Activated naive CD4-positive, alpha-beta T cell treated with Interleukin-2 at 50 U/mL for 16 hours (primary cell): ENCODE measurements around the gene NKAIN1.
"Not testable (repeated sequence)": the region's sequence is repeated elsewhere in the genome, so short reads cannot be mapped to it uniquely, and the experiment has no call there.

Experiments
- DNase-seq: peaks from one replicate; pipeline ENCODE4 v3.0.0-alpha.2; 2020

NKAIN1 gene

DNA sequence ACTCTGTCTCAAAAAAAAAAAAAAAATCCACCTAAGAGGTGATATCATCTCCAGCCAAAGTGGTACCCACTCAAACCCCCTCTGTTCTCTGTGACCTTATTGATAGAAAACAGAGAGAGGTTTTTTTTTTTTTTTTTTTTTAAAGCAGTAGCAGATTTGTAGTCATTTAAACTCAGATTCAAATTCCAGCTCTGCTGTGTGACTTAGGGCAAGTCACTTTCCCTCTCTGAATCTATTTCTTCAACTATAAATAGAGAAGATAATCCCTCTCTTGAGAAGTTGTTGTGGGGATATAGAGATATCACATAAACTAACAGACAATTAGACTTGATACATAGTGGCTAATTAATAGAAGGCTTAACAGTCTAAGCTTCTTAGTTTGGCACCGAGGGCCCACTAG lies 48.4 kb downstream of the NKAIN1 start:
- DNase-seq, result no peak

- no peak for DNase-seq
These were observed 49.7 kb downstream of the NKAIN1 start for GRCh38 chr1:31189696-31190674.

DNA sequence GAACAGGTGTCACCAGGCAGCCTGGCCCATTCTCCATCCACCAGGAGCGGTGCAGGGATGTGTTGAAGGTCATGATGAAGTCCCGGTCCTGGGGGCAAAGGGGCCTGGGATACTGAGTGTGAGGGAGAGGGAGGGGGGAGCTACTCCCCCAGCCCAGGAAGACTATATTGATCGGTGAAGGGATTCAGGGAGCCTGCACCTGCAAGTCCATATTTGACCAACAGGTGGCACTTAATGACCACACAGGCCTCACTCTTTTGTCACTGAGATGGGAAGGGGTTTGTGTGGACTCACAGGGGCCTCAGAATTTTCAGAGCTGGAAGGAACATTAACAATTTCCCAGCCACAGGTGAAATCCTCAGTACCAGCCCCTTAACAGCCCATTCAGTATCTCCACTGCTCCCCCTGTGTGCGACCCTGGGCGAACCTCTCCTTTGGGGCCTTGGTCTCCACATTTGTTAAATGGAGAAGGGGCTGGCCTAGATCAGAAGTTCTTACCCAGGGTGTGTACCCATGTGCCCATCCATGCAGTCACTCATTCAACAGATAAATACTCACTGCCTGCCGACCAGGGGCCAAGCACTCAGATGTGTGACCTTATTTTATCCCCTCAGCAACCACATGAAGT lies 55.6 kb downstream of the NKAIN1 start:
- peak; percentile 23 for DNase-seq

DNA sequence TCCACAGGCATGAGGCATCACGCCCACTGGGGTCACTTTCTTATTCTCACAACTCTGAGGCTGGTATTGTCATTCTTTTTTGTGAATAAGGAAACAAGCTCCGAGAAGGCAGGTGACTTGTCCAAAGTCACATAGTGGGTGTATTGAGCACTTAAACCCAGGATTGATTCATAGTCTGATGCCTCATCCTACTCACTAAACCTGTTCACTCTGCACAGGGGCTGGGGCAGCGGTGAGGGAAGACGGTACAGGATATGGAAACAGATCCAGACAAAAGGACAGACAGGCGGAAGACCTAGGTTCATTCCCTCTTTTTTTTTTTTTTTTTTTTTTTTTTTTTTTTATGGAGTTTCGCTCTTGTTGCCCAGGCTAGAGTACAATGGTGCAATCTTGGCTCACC lies 56.6 kb downstream of the NKAIN1 start:
- no peak for DNase-seq

- peak; percentile 52 for DNase-seq
These were observed 57.3 kb downstream of the NKAIN1 start for GRCh38 chr1:31182352-31182751.

DNA sequence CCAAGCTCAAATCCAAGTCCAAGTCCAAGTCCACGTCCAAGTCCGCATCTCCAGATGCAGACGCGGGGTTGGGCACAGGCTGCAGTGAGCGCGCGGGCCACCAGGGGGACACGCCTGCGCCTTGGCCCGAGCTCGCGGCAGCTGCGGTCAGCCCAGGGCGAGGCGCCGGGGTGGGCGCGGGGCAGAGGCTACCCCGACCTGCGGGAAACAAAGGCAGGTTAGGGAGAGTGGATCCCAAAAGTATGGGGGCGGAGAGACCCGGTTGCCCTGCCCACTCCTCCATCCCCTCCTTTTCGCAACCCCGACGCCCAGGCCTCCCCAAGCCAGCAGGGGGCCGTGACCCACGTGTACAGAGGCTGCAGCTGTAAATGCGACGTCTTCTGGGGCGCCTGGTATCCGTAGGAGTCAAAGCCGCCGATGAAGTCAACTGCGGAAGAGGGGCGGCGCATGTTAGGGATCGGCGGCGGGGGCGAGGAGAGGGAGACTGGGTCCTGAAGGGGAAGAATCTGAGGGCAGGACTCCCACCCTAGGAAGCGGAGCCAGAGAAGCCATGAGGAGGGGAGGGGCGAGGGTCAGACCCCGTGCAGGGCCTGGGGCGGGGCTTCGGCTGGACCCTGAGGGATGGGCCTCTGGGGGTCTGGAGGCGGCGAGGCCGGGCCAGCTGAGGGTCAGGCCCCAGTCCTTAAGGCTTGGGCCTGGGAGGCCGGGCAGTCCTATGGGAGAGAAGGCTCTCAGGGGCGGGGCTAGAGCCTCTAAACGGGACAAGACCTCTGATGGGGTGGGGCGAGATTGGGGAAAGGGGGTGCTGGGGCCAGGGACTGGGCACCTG lies 58.0 kb downstream of the NKAIN1 start:
- DNase-seq, result peak; percentile 45

GRCh38 chr1:31180338-31180737 lies 59.3 kb downstream of the NKAIN1 start:
- no peak for DNase-seq

DNA sequence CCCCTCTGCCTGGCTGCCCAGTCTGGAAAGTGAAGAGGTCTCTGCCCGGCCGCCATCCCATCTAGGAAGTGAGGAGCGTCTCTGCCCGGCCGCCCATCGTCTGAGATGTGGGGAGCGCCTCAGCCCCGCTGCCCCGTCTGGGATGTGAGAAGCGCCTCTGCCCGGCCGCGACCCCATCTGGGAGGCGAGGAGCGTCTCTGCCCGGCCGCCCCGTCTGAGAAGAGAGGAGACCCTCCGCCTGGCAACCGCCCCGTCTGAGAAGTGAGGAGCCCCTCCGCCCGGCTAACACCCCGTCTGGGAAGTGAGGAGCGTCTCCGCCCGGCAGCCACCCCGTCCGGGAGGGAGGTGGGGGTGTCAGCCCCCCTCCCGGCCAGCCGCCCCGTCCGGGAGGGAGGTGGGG lies 63.4 kb downstream of the NKAIN1 start:
- not testable (repeated sequence) for DNase-seq

DNA sequence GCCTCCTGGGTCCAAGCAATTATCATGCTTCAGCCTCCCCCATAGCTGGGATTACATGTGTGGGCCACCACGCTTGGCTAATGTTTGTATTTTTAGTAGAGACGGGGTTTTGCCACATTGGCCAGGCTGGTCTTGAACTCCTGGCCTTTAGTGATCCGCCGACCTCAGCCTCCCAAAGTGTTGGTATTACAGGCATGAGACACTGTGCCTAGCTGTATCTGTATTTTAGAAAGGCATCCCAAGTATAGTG lies 69.3 kb downstream of the NKAIN1 start:
- no peak for DNase-seq

DNA sequence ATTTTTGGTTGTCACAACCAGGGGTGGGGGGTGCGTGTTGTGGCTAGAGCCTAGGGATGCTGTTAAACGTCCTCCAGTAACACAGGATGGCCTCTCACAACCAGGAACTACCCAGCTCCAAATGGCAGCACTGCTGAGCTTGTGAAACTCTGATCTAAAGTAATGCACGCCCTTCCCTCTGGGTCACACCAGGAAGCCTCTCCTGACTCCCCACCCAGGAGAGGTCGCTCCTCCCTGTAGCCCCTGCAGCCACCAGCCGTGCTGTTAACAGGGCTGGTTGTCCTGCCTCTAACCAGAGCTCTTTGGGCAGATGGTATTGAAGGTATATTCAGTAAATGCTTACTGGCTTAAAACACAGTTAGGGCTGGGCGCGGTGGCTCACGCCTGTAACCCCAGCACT lies 73.2 kb downstream of the NKAIN1 start:
- no peak for DNase-seq

GRCh38 chr1:31164291-31164690 lies 75.4 kb downstream of the NKAIN1 start:
- no peak for DNase-seq

DNA sequence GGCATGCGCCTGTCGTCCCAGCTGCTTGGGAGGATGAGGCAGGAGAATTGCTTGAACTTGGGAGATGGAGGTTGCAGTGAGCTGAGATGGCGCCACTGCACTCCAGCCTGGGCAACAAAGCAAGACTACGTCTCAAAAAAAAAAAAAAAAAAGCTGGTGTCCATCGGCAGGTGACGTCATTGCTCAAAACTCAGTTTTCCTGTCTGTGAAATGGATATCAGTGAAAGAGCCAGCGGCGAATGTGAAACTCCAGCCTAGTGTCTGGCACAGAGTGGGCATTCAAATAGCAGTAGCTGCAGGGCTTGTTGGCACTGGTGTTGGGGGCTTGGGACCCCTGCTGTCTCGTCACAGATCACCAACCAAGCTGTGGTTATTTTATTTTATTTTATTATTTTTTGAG lies 75.8 kb downstream of the NKAIN1 start:
- no peak for DNase-seq

GRCh38 chr1:31161571-31161970 lies 78.1 kb downstream of the NKAIN1 start:
- DNase-seq, result no peak

- DNase-seq, result no peak
These were observed 79.6 kb downstream of the NKAIN1 start for GRCh38 chr1:31159869-31160611.

DNA sequence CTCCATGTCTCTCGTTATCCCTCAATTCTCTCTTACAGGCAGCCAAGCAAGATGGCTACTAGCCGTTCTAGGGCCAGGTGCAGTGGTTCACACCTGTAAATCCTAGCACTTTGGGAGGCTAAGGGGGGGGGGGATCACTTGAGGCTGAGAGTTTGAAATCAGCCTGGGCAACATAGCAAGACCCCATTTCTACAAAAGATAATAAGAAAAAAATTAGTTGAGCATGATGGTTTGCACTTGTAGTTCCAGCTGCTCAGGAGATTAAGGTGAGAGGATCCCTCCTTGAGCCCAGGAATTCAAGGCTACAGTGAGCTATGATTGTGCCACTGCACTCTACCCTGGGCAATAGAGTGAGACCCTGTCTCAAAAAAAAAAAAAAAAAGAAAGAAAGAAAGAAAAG lies 80.4 kb downstream of the NKAIN1 start:
- DNase-seq, result no peak

DNA sequence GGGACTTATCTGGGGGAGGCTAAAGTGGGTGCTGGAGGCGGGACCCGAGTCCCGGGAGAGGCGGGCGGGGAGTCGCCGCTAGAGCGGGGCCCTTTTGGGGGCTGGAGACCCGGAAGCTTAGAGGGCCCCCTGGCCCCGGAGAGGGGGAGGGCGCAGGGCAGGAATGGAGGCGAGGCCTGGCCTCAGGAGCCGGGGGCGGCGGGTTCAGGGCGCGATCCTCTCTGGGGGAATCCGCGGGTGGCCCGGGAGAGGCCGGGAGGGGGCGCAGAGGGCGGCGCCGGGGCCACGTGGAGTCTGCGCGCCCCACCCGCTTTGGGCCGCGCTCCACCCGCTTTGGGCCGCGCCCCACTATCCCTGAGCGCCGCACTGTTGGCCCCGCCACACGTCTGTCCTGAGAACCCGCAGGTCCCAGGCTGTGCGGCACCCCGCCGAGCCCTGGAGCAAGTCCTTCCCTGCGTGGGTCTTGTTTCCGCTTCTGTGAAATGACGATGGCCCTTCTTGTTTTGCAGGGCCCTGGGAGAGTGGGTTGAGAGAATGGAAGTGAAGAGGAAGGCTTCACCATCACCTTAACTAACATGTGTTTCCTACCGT lies 84.4 kb downstream of the NKAIN1 start:
- DNase-seq, result peak; percentile 70

DNA sequence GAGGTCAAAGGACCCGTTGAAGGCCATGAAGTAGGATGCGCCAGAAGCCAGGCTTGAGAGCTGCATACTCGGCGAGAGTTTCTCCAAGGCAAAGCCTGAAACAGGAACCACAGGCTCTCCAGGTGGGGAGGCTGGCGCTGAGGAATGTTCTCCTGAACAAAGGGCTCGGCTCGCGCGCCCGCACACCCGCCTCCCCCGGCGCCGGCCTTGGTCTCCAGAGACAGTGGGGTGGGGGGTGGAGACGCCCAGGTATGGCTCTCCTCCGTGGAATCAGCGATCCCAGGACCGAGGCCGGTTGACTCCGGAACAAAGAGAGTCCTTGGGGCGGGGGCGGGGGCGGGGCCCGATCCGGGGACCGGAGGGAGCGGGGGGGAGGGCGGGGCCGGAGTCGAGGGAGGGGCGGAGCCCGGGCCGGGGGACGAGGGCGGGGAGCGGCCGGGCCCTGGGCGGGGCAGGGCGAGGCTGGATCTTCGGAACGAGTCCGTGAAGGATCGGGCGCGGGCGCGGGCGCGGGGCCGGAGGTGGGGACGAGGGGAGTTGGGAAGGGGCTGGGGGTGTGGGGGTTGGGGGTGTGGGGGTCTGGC lies 85.0 kb downstream of the NKAIN1 start:
- peak; percentile 74 for DNase-seq

GRCh38 chr1:31154000-31154631 lies 85.6 kb downstream of the NKAIN1 start:
- DNase-seq, result no peak

DNA sequence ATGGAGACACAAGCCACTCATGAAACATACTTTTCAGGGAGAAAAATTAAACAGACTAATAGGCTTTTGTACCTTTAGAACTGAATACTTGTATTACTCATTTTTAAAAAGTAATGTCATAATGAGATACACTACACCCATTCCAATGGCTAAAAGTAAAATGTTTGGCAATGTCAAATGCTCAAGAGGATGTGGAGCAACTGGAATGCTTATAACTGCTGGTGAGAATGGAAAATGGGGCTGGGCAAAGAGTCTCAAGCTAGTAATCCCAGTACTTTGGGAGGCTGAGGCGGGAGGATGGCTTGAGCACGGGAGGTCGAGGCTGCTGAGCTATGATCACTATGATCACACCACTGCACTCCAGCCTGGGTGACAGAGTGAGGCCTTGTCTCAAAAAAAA lies 86.3 kb downstream of the NKAIN1 start:
- no peak for DNase-seq

DNA sequence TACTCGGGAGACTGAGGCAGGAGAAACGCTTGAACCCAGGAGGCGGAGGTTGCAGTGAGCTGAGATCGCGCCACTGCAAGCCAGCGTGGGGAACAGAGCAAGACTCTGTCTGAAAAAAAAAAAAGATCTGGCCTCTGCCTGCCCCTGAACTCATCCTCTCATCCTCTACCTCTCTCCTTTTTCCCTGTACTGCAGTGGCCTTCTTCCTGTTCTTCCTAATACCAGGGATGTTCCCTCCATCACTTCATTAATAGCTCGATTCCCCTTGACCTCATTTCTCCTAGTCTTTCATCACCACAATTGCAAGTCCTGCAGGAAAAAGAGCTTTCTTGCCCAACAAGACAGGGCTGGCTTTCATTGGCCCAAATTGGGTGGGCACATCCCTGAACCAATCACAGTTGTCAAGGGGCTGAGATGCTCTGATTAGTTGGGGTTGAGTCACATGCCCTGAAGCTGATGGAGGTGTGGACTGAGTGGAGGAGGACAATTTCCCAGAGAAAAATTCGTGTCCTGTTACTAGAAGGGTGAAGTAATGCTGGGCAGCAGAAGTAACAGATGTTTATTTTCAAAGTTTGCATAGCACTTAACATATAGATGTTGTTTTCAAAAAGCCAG lies 87.4 kb downstream of the NKAIN1 start:
- DNase-seq, result no peak

GRCh38 chr1:31151402-31151801 lies 88.3 kb downstream of the NKAIN1 start:
- DNase-seq, result no peak
